ENCODE measurements around the gene TYROBP.

Gene TYROBP

DNA sequence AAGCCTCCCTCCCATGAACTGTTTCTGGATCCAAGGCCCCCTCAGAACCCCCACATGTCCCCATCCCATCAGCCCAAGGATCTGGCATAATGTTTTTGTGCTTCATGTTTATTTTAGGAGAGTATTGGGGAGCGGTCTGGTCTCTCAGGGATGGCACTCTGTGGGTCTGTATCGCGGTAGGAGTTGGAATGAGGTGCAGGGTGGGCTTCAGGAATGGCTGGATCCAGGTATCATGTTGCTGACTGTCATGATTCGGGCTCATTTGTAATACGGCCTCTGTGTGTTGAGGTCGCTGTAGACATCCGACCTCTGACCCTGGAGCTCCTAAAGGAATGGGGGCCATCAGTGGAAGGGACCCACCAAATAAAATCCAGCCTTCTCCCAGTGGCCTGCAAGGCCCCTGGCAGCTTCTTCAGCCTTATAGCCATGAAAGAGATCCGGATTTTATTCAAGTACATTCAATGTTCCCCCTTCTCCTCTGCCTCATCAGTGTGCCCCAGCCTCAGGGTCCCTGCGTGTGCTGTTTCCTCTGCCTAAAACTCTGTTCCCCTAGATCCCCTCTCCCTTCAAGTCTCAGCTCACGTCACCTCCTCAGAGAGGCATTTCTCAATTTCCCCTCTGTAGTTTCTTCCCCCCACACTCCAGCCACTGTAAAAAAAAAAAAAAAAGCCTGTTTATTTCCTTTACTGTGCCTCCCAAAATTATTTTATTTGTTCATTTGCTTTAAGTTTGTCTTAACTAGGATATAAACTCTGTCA, 3.6 kb downstream of the TYROBP start:
- TF ChIP-seq, protein P1, sequence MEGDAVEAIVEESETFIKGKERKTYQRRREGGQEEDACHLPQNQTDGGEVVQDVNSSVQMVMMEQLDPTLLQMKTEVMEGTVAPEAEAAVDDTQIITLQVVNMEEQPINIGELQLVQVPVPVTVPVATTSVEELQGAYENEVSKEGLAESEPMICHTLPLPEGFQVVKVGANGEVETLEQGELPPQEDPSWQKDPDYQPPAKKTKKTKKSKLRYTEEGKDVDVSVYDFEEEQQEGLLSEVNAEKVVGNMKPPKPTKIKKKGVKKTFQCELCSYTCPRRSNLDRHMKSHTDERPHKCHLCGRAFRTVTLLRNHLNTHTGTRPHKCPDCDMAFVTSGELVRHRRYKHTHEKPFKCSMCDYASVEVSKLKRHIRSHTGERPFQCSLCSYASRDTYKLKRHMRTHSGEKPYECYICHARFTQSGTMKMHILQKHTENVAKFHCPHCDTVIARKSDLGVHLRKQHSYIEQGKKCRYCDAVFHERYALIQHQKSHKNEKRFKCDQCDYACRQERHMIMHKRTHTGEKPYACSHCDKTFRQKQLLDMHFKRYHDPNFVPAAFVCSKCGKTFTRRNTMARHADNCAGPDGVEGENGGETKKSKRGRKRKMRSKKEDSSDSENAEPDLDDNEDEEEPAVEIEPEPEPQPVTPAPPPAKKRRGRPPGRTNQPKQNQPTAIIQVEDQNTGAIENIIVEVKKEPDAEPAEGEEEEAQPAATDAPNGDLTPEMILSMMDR (IDR thresholded peaks at IDR 0.05; ENCODE audit: borderline replicate concordance, insufficient read depth, low read depth, low read length) = no peak
- H3K4me3 ChIP-seq (ENCODE audit: low read depth, low read length) = no peak overlapping the region

DNA sequence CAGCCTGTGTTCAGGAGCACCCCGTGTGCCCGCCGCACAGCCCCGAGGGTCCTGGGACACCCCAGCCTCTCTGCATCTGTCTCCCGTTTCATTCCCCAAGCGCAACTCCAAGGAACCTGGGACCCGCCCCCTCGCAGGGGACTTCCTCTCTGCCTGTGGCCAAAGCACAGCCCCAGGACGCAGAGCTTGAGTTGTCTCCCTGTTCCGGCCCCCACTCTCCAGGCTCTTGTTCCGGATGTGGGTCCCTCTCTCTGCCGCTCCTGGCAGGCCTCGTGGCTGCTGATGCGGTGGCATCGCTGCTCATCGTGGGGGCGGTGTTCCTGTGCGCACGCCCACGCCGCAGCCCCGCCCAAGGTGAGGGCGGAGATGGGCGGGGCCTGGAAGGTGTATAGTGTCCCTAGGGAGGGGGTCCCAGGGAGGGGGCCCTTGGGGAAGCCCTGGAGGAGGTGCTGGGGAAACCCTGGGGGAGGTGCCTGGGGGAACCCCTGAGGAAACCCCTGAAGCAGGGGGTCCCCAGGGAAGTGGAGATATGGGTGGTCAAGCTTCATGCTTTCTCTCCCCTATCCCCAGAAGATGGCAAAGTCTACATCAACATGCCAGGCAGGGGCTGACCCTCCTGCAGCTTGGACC, 4.4 kb downstream of the TYROBP start:
- TF ChIP-seq, protein P1 (IDR thresholded peaks at IDR 0.05; ENCODE audit: borderline replicate concordance, insufficient read depth, low read depth, low read length) = no peak
- peak overlapping the region; percentile 53 for H3K4me3 ChIP-seq (ENCODE audit: low read depth, low read length)

DNA sequence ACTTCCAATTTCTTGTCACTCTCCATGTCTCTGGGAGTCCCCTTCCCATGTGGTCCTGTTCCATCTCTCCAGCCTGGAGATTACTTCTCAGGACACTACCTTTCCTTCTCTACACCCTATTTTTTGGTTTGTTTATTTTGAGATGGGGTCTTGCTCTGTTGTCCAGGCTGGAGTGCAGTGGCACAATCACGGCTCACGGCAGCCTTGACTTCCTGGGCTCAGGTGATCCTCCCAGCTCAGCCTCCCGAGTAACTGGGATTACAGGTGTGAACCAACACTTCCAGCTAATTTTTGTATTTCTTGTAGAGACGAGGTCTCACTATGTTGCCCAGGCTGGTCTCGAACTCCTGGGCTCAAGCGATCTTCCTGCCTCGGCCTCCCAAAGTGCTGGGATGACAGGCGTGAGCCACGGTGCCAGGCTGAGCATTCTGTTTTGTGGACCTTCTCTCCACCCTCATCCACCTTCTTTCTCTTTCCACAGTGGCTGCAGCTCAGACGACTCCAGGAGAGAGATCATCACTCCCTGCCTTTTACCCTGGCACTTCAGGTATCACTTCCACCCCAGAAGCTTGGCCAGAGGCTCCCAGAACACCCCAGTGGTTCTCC, 5.1 kb downstream of the TYROBP start:
- peak overlapping the region; percentile 53 for H3K4me3 ChIP-seq (ENCODE audit: low read depth, low read length)
- TF ChIP-seq, protein P1 (IDR thresholded peaks at IDR 0.05; ENCODE audit: borderline replicate concordance, insufficient read depth, low read depth, low read length) = no peak

DNA sequence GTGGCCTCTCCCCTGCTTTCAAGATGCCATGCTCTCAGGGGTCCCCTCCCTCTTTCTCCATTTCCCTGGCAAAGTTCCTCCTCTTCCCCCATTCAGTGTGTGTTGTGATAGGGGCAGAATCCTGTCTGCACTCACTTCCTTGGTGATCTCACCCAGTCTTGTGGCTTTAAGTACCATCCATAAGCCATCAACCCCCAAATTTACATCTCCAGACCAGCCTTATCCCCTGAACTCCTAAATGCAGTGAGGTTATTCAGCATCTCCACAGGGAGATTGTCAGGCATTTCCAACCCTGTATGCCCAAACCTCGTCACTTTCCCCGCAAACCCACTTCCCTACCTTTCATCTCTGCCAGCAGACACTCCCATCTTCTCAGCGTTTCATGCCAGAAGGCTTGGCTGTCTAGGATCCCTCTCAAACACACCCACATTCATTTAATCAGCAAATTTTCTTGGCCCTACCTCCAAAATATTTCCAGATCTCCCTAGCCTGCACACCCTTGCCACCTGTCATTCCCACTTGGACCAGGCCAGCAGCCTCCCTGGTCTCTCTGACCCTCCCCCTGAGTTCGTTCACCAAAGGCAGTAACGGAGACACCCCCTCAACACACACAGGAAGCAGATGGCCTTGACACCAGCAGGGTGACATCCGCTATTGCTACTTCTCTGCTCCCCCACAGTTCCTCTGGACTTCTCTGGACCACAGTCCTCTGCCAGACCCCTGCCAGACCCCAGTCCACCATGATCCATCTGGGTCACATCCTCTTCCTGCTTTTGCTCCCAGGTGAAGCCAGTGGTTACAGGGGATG, 6.0 kb downstream of the TYROBP start, which contains the start of gene HCST:
Gene HCST, plus strand, starts transcription at position 676 of the 808 bp plus-strand sequence. Its CDS starts 65 bp downstream, at position 741.
- TF ChIP-seq, protein P1 (IDR thresholded peaks at IDR 0.05; ENCODE audit: borderline replicate concordance, insufficient read depth, low read depth, low read length) = no peak
- peak within 1 kb of the TSS; percentile 53 for H3K4me3 ChIP-seq (ENCODE audit: low read depth, low read length)

DNA sequence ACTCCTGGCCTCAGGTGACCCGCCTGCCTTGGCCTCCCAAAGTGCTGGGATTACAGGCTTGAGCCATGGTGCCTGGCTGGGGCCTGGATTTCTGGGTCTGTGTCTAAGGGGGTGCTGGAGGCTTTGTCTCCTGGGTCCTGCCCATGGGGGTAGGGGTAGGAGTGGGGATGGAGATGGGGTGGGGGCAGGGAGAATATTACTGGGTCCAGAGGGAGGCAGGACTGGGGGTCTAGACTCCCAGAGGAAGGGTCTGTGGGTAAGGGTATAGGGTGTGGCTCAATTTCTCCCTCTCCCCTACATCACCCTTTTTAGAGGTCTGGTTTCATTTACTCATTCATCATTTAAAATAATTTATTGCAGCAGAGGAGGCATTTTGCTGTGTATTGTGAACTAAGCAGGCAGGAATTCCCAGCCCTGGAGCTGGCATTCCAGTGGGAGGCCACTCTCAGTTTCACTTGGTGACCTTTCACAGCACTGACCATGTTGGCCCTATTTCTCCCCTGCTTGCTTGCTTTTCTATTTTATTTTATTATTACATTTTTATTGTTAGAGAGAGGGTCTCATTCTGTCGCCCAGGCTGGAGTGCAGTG, 6.9 kb downstream of the TYROBP start:
- TF ChIP-seq, protein P1 (IDR thresholded peaks at IDR 0.05; ENCODE audit: borderline replicate concordance, insufficient read depth, low read depth, low read length) = no peak
- H3K4me3 ChIP-seq (ENCODE audit: low read depth, low read length) = peak overlapping the region; percentile 88

DNA sequence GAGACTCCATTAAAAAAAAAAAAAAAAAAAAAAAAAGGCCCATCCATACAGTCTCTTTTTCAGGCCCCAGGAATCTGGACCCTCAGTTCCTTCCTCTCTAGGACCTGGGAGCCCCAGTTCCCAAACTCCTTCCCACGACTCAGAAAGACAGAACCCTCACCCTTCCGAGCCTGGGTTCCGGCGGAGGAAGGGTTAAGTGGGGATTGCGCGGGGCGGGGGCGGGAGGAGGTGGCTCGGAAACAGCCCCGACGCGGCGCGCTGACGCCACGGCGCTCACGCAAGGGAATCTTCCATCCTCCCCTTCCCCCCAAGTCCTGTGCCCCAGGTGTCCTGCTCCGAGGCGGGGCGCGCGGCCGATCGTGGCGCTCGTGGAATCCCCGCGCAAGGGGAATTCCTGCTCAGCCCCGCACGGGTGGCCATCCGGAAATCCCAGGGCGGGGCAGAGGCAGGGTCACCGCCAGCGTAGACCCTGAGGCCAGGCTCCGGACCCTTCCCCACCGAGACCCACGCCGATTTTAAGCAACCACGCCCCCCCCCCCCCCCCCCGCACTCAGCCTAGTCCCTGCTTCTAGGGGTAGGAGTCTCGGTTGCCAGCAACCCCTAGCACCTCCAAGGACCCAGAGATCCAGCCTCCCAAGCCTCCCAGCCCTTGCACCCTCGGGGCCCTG, 8.4 kb downstream of the TYROBP start:
- TF ChIP-seq, protein P1 (IDR thresholded peaks at IDR 0.05; ENCODE audit: borderline replicate concordance, insufficient read depth, low read depth, low read length) = no peak
- peak overlapping the region; percentile 88 for H3K4me3 ChIP-seq (ENCODE audit: low read depth, low read length)

Measured in GM12875 (cell line).